ENCODE data around the gene ZNF341. TPM values are rescaled to one million over a fixed set of nuclear protein-coding genes. Genes with fewer than 3 reads are reported as not detected.

ZNF341 gene
- total and polyA plus RNA-seq, 3 donors from 2014 or later: 5.5 to 8.7 (median 7.0) TPM

DNA sequence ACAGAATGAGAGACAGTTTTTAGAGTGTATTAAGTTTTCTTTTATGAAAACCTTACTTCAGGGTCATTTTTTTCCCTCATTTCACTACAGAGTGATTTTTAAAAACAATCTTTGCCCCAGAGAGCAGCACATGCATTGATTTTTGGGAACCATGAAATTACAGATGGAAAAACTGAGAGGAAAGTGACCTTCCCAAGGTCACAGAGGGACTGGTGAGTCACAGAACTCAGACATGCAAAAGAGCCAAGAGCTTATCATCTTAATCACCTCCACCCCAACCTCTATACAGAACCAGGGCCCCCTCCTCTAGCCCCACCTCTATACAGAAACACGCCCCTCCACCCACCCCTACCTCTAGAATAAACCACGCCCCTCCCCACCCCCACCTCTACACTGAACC lies 22.4 kb upstream of the ZNF341 start:
- Histone ChIP-seq H3K27me3 (no peaks in the 10 kb centered on the region), H3K36me3 (ENCODE audit: low read depth, missing control alignments) (no peaks in the 10 kb centered on the region), H3K9me3 (no peaks in the 10 kb centered on the region), H3K4me1 (no peaks in the 10 kb centered on the region), H3K4me3 (no peak overlapping the region), H3K27ac (no peak overlapping the region)
- TF ChIP-seq CTCF (IDR thresholded peaks at IDR 0.05) (no peak), POLR2A (IDR thresholded peaks at IDR 0.05) (no peak)
- intact Hi-C loops (cut with DNase I; ENCODE audit: low total_unique reads): no loop called here
- 45 to 83% methylated on average over 2 of the region's 2 CpGs for WGBS, 2 donors
- DNase-seq: no peak

DNA sequence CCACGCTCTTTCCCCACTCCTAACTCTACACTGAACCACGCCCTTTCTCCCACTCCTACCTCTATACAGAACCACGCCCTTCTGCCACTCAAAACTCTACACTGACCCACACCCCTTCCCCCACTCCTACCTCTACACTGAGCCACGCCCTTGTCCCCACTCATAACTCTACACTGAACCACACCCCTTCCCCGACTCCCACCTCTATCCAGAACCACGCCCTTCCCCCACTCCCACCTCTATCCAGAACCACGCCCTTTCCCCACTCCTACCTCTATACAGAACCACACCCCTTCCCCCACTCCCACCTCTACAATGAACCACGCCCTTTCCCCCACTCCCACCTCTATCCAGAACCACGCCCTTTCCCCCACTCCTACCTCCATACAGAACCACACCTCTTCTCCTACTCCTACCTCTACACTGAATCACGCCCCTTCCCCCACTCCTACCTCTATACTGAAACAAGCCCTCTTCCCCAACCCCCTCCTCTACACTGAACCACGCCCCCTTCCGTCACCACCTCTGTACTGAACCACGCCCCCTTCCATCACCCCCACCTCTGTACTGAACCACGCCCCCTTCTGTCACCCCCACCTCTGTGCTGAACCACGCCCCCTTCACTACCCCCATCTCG lies 21.8 kb upstream of the ZNF341 start:
- intact Hi-C loops (cut with DNase I; ENCODE audit: low total_unique reads): no loop called here
- H3K4me3 ChIP-seq: peak overlapping the region in 1 of 2 donors; percentile 24
- no peaks in the 10 kb centered on the region for H3K4me1 ChIP-seq
- H3K9me3 ChIP-seq: no peaks in the 10 kb centered on the region
- peak; percentile 57 for DNase-seq
- no peaks in the 10 kb centered on the region for H3K27me3 ChIP-seq
- H3K36me3 ChIP-seq (ENCODE audit: low read depth, missing control alignments): no peaks in the 10 kb centered on the region
- TF ChIP-seq POLR2A (IDR thresholded peaks at IDR 0.05) (no peak), CTCF (IDR thresholded peaks at IDR 0.05) (no peak)
- WGBS, 2 donors: 57 to 74% methylated on average over 16 of the region's 16 CpGs
- H3K27ac ChIP-seq: no peak overlapping the region

GRCh38 chr20:33710681-33711445 lies 20.9 kb upstream of the ZNF341 start:
- no peak for TF ChIP-seq POLR2A (IDR thresholded peaks at IDR 0.05)
- TF ChIP-seq CTCF (IDR thresholded peaks at IDR 0.05): no peak
- WGBS, 2 donors: 57 to 67% methylated on average over 14 of the region's 14 CpGs
- H3K9me3 ChIP-seq: no peaks in the 10 kb centered on the region
- H3K27me3 ChIP-seq: no peaks in the 10 kb centered on the region
- H3K4me1 ChIP-seq: no peaks in the 10 kb centered on the region
- no peak overlapping the region for H3K27ac ChIP-seq
- no peak for DNase-seq
- no peak overlapping the region for H3K4me3 ChIP-seq
- H3K36me3 ChIP-seq (ENCODE audit: low read depth, missing control alignments): no peaks in the 10 kb centered on the region
- intact Hi-C loops (cut with DNase I; ENCODE audit: low total_unique reads): no loop called here

- H3K9me3 ChIP-seq: no peaks in the 10 kb centered on the region
- 0 to 75% methylated on average over 1 of the region's 1 CpG for WGBS, 2 donors
- intact Hi-C loops (cut with DNase I; ENCODE audit: low total_unique reads): no loop called here
- no peaks in the 10 kb centered on the region for H3K27me3 ChIP-seq
- H3K4me3 ChIP-seq: no peak overlapping the region
- H3K4me1 ChIP-seq: no peaks in the 10 kb centered on the region
- no peak overlapping the region for H3K27ac ChIP-seq
- no peaks in the 10 kb centered on the region for H3K36me3 ChIP-seq (ENCODE audit: low read depth, missing control alignments)
- TF ChIP-seq POLR2A (IDR thresholded peaks at IDR 0.05) (no peak), CTCF (IDR thresholded peaks at IDR 0.05) (no peak)
- DNase-seq: no peak
Observed at GRCh38 chr20:33711446-33711738, 20.4 kb upstream of the ZNF341 start.
